Limb (tissue), 2 donors: ENCODE measurements around the gene PCCB.
"Not testable (repeated sequence)": the region's sequence is repeated elsewhere in the genome, so short reads cannot be mapped to it uniquely, and the experiment has no call there.

Experiments
- DNase-seq, 2 donors: peaks; one replicate each; pipeline ENCODE4 v3.0.0-alpha.2; 2016; ENCODE audit errors: extremely low spot score in 2 of 2

PCCB gene

DNA sequence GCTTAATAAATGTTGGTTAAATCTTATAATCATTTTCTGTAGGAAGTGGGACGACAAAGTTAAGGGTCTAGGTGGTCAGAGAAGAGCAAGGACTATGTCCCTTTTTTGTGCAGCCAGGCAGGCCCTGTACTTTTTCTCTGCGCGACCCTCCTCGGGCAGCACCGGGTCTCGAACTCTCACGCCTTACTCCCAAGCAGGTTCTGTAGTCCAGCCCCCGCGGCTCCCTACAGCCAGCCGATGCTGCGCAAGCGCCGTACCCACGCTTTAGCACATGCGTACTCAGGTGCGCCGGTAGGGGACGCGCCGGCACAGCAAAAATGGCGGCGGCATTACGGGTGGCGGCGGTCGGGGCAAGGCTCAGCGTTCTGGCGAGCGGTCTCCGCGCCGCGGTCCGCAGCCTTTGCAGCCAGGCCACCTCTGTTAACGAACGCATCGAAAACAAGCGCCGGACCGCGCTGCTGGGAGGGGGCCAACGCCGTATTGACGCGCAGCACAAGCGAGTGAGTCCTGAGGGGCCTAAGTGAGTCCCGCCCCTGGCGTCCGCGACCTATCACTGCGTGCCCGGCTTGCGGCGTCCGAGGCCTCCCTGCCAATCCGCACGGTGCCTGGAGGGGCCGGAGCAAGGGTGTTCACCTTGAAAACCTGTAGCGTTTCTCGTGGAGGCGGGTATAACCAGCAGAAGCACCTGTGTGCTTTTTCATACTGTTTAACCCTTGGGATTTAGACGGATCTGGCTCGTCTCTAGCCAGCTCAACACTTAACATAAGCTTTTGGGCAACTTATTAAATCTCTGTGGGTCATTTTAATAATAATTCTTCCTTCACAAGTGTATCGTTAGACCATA is at the start of gene PCCB:
Gene PCCB (plus strand): TSS at position 282 of the 844 bp plus-strand sequence. CDS start 36 bp downstream, at position 318.
- DNase-seq: peak; percentile 94 to 95

- DNase-seq: no peak
Measured at GRCh38 chr3:136207489-136208115, 42.5 kb upstream of the PCCB start.

DNA sequence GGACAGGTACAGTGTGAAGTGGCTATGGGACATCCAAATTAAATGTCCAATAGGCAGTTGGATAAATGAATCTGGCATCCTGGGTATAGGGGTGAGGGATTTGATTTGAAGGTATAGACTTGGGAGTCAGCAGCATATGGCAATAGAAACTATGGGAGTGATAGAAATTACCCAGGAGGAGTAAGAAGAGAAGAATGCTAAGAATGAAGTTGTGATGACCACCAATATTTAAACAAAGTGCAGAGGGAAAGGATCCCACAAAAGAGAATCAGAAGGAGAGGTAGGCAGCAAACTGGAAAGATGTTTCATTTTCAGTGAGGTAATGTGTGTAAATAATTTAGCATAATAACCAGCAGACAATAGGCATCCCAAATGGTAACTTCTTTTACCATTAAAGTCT is 40.2 kb upstream of the PCCB start:
- no peak for DNase-seq

DNA sequence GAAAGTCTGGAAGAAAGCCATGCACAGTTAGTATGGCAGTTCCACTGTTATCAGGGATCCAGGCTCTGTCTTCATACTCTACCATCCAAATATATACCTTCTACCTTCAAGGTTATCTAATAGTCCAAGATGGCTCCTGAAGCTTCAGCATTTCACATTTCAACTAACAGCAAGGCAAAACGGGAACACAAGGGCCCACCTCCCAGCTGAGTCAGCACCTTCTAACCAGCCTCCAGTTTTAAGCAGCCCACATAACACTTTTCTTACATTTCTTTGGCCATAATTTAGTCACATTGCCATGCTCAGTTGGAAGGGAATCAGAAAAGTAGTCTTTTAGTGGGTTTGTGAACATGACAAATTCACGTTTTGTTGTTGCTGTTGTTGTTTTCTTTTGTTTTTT is 38.6 kb upstream of the PCCB start:
- DNase-seq: no peak

DNA sequence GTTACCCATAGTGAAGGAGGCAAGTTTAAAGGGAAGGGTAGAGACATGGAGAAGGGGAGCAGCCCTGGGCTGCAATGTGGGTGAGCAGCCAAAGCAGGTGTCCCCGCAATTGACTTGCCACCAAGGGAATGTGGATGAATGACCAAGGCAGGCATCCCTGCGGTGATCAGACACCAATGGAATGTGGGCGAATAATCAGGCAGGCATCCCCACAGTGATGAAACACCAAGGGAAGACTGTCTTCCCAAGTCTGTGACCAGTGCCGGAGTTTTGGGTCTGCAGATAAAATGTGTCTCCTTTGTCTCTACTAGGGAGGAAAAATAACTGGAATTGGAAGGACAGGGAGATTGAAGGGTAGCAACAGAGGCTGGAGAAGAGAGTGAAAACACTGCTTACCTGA is 27.4 kb upstream of the PCCB start:
- not testable (repeated sequence) for DNase-seq

DNA sequence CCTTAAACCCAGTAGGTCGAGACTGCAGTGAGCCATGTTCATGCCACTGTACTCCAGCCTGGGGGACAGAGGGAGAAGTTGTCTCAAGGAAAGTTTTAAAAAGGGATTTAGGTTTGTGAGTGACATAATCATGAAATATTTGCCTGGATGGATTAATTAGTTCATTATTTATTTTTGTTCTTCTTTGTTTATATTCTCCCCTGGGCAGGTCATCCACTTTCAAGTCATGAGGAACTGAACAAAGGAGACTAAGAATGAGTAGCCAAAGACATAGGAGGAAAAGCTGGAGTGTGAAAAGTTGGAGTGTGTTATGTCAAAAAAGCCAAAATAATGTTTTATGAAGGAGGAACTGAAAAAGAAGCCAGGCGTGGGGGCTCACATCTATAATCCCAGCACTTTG is 17.7 kb upstream of the PCCB start:
- DNase-seq: no peak

DNA sequence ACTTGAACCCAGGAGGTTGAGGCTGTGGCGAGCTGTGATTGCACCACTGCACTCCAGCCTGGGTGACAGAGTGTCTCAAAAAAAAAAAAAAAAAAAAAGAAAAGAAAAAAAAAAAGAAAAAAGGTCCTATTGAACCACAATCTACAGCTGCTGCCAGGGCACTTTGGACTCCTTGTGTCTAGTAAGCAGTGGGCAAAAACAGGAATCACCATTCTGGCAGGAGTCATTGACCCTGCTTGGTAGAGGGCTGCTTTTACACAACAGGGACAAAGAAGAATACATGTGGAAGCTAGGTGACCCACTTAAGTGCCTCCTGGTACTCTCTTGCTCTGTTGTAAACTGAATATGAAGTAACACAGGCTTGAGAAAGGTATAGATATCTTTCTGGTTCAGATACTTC is 14.6 kb upstream of the PCCB start:
- DNase-seq: no peak

- DNase-seq: no peak
Measured at GRCh38 chr3:136236109-136236508, 14.0 kb upstream of the PCCB start.

GRCh38 chr3:136237103-136237502 is 13.0 kb upstream of the PCCB start:
- DNase-seq: no peak

DNA sequence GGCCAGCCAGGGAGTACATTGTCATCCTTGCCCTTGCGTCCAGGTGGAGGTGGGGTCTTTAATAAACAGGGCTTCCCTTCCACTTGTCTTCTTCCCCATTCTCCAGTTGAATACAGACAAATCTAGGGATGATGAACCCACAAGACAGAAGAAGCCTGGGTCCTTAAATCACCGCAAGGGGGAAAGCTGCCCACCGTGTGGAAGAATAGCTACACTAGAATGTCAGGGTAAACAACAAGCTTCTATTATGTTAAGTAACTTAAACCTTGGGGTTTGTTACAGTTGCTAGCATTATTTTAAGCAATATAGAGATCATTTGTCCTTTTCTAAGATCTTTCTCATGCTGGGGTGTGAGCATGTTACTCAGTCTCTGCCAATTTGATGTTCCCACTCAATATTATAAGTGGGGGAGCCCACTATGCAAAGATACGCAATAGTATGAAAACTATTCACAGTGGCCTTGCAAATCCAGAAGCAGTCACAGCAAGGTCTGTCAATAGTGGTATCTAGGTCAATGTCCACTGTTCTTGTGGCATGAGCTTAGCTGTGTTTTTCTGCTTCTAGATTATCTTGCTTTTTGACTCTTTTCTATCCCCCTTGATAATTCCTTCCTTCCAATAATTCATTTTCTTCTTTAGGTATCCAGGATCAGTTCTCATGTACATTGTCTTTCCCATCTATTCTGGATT is 12.0 kb upstream of the PCCB start:
- DNase-seq: no peak

DNA sequence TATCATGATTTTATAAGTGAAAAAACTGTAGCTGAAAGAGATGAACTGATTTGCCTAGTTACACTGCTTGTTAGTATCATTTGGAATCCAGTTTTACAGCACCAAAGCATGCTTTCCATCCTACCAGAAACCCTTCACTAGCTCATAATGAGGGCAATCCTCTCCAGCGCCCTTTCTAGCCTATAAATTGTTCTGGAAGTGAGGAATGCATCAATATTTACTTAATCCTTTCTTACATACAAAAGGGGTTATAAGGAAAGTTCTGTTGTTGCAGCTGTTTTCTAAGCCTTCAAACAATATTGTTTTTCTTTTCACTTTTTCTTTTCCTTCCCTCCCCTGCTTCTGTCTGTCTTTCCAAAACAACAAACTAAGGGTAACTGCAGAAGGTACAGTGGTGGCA is 11.0 kb upstream of the PCCB start:
- no peak for DNase-seq

DNA sequence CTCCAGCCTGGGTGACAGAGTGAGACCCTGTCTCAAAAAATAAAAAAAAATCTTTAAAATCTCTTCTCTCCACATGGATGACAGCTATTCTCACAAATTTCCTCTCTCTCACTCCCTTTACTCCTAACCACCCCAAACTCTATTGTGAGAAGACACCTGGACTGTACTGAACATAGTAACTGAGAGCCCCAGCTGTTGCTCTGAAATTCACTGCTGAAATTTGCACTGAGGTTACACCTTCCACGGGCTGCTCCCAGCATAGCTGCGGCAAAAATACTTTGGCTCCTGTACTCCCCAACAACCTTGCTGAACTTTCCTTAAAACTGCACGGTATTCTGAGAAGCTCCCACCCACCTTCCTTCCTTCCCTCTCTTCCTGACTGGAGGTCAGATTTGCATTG is 4.4 kb upstream of the PCCB start:
- DNase-seq: no peak

DNA sequence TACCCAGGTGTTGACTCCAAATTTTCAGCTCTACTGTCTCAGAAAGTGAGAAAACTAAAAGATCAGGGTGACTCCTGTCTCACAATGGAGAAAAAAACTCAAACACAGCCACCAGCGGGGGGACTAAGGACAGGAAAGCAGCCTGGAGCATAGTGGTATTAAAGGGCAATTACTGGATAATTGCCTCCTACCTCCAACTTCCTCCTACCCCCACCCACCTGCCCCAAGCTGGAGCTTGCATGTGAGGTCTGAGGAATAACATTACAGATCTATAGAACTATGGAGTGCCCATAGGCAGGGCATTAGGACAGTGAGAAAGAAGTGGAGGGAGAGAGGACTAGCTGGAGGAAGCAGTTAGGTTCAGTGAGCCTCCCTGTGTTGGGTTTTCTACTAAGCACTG is 2.7 kb upstream of the PCCB start:
- DNase-seq: no peak

DNA sequence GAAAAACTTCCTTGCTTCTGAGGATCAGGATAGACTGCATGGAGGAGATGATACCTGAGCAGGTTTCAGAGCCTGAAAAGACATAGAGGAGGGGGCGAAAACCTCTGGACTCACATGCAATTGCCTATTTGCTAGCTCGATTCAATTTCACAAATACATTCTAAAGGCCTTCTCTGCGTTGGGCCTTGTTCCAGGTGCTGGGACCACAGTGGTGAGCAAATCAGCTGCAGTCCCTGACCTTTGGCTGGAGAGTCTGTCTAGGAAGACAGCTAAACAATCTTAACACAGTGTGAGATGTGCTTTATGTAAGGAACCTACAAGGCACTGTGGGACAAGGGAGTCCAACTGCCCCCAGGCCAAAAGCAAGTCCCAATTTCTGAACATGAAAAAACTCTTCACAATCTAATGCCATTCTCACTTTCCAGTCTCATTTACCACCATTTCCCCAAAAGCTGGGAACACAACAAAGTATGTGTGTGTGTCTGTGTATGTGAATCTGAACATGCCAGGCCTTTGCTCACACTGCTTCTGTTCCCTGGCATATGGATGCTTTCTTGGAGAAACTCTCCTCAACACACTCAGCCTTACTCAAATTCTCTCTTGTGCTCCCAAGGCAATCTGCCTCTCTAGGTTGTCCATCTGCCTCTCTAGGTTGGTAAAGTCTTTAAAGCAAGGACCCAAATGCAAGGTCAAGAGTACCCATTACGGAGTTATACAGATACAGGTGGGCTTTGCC is 2.1 kb upstream of the PCCB start:
- DNase-seq: no peak

DNA sequence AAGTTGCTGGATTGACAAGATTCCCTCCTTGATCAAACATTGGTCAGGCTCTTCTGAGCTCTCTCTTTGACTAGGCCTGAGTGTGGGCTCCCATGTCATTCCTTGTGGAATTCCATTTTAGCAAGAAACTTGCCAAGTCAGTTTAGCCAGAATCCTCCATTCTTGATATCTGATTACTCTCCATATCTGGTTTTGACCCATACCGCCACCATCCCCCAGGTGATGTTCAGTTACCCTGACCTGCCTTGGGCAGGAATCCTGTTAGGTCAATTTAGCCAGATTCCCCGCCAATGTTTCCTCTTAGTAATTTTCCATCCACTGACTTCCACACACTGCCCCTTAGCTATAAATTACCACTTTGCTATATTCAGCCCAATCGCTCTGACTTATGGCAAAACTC is 1.0 kb upstream of the PCCB start:
- DNase-seq: no peak

DNA sequence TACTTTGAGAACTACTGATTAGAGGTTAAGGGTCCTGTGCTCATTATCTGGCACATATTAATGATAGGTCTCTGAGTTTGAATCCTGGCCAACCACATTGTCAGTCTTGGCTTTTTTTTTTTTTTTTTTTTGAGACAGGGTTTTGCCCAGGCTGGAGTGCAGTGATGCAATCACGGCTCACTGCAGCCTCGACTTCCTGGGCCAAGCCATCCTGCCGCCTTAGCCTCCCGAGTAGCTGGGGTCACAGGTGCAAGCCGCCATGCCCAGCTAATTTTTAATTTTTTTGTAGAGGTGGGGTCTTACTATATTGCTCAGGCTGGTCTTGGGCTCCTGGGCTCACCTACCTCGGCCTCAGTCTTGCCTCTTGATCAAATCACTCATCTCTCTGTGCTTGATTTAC is 547 bp upstream of the PCCB start:
- DNase-seq: no peak

DNA sequence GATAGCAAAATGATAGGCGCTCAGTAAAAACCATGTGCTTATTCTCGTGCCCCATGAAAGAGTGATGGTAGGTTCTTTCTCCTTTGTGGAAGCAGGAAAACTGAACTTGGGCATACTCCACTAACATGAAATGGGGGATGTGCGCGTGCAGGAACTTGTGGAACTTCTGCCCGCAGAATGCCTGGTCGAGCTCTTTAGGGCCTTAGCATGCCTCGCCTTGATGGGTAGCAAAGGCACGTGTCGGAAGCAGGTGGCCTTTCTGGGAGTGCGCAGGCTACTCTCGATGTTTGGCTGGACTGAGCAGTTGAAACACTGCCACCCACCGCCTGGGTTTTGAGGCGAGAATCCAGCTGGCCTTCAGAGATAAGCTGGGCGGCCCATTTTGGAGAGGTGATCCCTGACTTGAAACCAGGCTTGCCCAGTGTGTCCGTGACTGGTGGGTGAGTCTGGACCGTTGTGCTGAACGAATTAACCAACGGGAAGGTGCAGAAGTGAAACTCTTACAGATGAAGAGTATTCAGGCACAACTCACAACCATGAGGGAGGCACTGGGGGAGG is 842 bp downstream of the PCCB start:
- peak; percentile 22 to 61 for DNase-seq

GRCh38 chr3:136251511-136251910 is 1.4 kb downstream of the PCCB start:
- no peak for DNase-seq

DNA sequence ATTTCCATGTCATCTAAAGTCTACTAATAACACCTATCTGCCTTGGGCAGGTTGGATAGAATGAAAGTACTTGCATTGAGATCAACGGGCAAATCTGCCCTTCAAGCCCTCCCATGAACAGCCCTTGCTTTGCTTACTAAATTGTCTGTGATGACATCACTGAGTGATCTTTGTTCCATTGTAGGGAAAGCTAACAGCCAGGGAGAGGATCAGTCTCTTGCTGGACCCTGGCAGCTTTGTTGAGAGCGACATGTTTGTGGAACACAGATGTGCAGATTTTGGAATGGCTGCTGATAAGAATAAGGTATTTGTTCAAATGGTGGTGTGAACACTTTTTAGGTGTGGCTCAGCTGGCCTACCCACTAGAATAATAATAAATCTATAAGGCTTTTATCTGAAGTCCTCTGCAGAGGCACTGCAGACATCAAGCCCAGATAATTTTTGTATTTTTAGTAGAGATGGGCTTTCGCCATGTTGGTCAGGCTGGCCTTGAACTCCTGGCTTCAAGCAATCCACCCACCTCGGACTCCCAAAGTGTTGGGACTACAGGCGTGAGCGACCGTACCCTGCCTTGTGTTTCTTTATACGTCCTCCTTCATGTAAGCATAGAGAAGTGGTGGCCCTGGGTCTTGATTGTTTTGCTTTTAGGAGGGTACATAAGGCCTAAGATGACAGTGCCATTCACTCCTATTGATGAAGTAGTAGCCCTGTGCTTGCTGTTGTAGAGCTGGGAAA is 5.7 kb downstream of the PCCB start:
- DNase-seq: no peak

DNA sequence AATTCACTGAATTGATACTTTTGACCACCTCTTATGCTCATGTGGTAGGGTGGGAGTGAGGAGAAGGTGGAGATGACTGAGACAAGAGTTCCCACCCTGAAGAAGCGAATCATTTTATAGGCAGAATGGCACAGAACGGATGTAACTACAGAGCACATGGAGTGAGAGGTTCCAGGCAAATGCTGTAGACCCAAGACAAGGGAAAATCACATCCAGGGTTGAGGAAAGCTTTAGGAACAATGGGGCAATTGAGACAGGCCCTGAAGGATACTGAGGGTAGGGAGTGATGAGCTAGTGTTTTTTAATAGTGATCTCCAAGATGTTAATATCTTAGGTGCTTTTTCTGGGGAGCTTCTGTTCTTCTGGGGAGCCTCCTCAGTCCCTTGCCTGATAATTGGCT is 8.1 kb downstream of the PCCB start:
- no peak for DNase-seq

DNA sequence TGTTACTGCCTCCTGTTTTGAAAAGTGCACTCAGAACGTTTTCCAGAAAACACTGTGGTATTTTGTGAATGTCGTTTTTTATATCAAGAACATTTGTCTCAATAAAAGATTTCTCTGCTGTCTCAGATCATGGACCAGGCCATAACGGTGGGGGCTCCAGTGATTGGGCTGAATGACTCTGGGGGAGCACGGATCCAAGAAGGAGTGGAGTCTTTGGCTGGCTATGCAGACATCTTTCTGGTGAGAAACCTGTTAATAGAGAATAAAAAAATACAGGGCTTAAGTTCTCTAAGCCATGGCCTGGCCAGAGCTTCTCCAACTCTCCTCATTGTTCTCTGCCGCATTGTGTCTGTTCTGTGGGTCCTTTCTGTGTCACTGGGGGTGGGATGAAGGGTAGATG is 11.7 kb downstream of the PCCB start:
- DNase-seq: no peak
